ENCODE measurements around the gene TRIP6. TPM values are rescaled to one million over a fixed set of nuclear protein-coding genes. Genes with fewer than 3 reads are reported as not detected.

Gene TRIP6
- total RNA-seq, 1 experiment from 2014 or later = 3.2 TPM

DNA sequence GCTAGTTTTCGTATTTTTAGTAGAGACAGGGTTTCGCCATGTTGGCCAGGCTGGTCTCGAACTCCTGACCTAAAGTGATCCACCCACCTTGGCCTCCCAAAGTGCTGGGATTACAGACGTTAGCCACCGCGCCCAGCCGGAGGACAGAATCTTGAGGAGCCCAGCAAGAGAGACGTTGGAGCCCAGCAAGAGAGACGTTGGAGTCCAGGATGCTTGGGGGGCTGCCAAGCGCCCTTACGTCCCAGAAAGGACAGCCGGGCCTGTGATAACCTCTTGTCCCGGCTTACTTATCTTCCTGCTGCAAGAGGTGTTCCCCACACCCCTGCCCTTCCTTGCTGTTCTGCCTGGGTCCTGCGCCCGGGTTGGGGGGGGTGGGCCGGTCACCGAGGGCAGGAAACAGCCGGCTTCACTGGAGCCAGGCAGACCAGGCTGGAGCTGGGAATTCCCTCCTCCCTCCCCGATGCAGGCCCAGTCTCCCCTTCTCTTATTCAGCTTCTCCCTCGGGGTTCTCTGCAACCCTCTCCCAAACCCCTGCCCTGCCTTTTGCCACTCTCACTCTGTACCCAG is 38.0 kb upstream of the TRIP6 start:
- intact Hi-C loops (cut with micrococcal nuclease; ENCODE audit: unreplicated experiment) (no loop called here), in situ Hi-C loops (cut with HindIII; ENCODE audit: low pct_unique_long_range_greater_than_20kb, low sequenced_read_pairs) (loop anchor here (25.0 kb wide), 1 partner anchor 117 kb away; the partner anchor contains the start of genes EPO and POP7)
- ChIA-PET POLR2A (no interaction called here), CTCF (interaction anchor here (2.9 kb wide), 1 partner anchor 23 kb away, joined by 16 read pairs; the partner anchor contains the start of gene SLC12A9)
- ATAC-seq (no peak), DNase-seq (ENCODE audit: low read depth, low spot score) (no peak)
- no TSS peak for BruUV-seq (replicated peaks)
- Histone ChIP-seq H3K4me1 (ENCODE audit: control insufficient read depth, insufficient read depth, low read length) (peaks cover 12% of the 10 kb centered on the region), H3K9me3 (ENCODE audit: control insufficient read depth, insufficient read depth, low read depth, low read length) (no peaks in the 10 kb centered on the region), H3K4me3 (ENCODE audit: low read depth in 2 of 2, low read length in 2 of 2) (peak overlapping the region in 1 of 2 experiments; percentile 55; a peak in 1 of 4 replicates), H3K27me3 (ENCODE audit: control insufficient read depth, insufficient read depth, low read length) (no peaks in the 10 kb centered on the region), H3K27ac (ENCODE audit: low read length) (peak overlapping the region; percentile 93; the same call in 1 of the 2 replicates), H3K36me3 (ENCODE audit: control insufficient read depth, insufficient read depth, low read length) (no peaks in the 10 kb centered on the region)
- TF ChIP-seq TCF7L2 (IDR thresholded peaks at IDR 0.05; ENCODE audit: low read depth, low read length) (no peak), SIN3A (IDR thresholded peaks at IDR 0.05; ENCODE audit: borderline replicate concordance, insufficient read depth, low read depth, low read length) (no peak), POLR2AphosphoS5 (IDR thresholded peaks at IDR 0.05; ENCODE audit: low read depth, low read length) (no peak)
- TF ChIP-seq, protein P1, sequence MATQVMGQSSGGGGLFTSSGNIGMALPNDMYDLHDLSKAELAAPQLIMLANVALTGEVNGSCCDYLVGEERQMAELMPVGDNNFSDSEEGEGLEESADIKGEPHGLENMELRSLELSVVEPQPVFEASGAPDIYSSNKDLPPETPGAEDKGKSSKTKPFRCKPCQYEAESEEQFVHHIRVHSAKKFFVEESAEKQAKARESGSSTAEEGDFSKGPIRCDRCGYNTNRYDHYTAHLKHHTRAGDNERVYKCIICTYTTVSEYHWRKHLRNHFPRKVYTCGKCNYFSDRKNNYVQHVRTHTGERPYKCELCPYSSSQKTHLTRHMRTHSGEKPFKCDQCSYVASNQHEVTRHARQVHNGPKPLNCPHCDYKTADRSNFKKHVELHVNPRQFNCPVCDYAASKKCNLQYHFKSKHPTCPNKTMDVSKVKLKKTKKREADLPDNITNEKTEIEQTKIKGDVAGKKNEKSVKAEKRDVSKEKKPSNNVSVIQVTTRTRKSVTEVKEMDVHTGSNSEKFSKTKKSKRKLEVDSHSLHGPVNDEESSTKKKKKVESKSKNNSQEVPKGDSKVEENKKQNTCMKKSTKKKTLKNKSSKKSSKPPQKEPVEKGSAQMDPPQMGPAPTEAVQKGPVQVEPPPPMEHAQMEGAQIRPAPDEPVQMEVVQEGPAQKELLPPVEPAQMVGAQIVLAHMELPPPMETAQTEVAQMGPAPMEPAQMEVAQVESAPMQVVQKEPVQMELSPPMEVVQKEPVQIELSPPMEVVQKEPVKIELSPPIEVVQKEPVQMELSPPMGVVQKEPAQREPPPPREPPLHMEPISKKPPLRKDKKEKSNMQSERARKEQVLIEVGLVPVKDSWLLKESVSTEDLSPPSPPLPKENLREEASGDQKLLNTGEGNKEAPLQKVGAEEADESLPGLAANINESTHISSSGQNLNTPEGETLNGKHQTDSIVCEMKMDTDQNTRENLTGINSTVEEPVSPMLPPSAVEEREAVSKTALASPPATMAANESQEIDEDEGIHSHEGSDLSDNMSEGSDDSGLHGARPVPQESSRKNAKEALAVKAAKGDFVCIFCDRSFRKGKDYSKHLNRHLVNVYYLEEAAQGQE (IDR thresholded peaks at IDR 0.05; ENCODE audit: insufficient read depth in 1 of 2, low read depth in 2 of 2, low read length in 1 of 2) = no peak
- TF ChIP-seq, protein P2, sequence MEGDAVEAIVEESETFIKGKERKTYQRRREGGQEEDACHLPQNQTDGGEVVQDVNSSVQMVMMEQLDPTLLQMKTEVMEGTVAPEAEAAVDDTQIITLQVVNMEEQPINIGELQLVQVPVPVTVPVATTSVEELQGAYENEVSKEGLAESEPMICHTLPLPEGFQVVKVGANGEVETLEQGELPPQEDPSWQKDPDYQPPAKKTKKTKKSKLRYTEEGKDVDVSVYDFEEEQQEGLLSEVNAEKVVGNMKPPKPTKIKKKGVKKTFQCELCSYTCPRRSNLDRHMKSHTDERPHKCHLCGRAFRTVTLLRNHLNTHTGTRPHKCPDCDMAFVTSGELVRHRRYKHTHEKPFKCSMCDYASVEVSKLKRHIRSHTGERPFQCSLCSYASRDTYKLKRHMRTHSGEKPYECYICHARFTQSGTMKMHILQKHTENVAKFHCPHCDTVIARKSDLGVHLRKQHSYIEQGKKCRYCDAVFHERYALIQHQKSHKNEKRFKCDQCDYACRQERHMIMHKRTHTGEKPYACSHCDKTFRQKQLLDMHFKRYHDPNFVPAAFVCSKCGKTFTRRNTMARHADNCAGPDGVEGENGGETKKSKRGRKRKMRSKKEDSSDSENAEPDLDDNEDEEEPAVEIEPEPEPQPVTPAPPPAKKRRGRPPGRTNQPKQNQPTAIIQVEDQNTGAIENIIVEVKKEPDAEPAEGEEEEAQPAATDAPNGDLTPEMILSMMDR (IDR thresholded peaks at IDR 0.05) = no peak

DNA sequence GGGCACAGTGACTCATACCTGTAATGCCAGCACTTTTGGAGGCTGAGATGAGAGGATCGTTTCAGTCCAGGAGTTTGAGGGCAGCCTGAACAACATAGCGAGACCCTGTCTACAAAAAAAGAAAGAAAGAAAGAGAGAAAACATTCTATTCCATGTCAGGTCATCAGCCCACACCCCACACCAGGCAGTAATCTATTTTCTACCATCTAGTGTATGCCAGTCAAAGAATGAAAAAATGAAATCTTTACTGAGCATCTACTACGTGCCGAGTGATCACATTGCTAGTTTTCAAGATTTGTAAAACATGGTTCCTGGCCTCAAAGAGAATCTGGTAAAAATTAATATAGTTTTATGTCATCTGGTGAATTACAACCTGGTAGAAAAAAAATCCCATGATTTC is 36.8 kb upstream of the TRIP6 start:
- peaks cover 7% of the 10 kb centered on the region for H3K4me1 ChIP-seq (ENCODE audit: control insufficient read depth, insufficient read depth, low read length)
- TF ChIP-seq POLR2AphosphoS5 (IDR thresholded peaks at IDR 0.05; ENCODE audit: low read depth, low read length) (no peak), SIN3A (IDR thresholded peaks at IDR 0.05; ENCODE audit: borderline replicate concordance, insufficient read depth, low read depth, low read length) (no peak), TCF7L2 (IDR thresholded peaks at IDR 0.05; ENCODE audit: low read depth, low read length) (no peak)
- TF ChIP-seq, protein P1 (IDR thresholded peaks at IDR 0.05; ENCODE audit: insufficient read depth in 1 of 2, low read depth in 2 of 2, low read length in 1 of 2) = no peak
- TF ChIP-seq, protein P2 (IDR thresholded peaks at IDR 0.05) = no peak
- H3K27me3 ChIP-seq (ENCODE audit: control insufficient read depth, insufficient read depth, low read length) = no peaks in the 10 kb centered on the region
- H3K9me3 ChIP-seq (ENCODE audit: control insufficient read depth, insufficient read depth, low read depth, low read length) = no peaks in the 10 kb centered on the region
- in situ Hi-C loops (cut with HindIII; ENCODE audit: low pct_unique_long_range_greater_than_20kb, low sequenced_read_pairs) = loop anchor here (25.0 kb wide), 1 partner anchor 118 kb away; the partner anchor contains the start of genes EPO and POP7
- no peak overlapping the region for H3K27ac ChIP-seq (ENCODE audit: low read length)
- intact Hi-C loops (cut with micrococcal nuclease; ENCODE audit: unreplicated experiment) = no loop called here
- ChIA-PET POLR2A (no interaction called here), CTCF (no interaction called here)
- ATAC-seq (no peak), DNase-seq (ENCODE audit: low read depth, low spot score) (no peak)
- BruUV-seq (replicated peaks) = TSS peak; percentile 69
- no peak overlapping the region for H3K4me3 ChIP-seq (ENCODE audit: low read depth in 2 of 2, low read length in 2 of 2)
- H3K36me3 ChIP-seq (ENCODE audit: control insufficient read depth, insufficient read depth, low read length) = no peaks in the 10 kb centered on the region

Data from Panc1 (cell line).